Activated CD8-positive, alpha-beta memory T cell treated with anti-CD3 and anti-CD28 coated beads for 1 hour (primary cell): ENCODE measurements around the gene ARHGEF26.
"Not testable (repeated sequence)": the region's sequence is repeated elsewhere in the genome, so short reads cannot be mapped to it uniquely, and the experiment has no call there.

ENCODE experiments used
- DNase-seq, 2 donors: peaks; one replicate each; pipeline ENCODE4 v3.0.0-alpha.2; 2020; ENCODE audit warnings: low read depth in 1 of 2; ENCODE audit errors: extremely low read depth in 1 of 2

ARHGEF26 gene

DNA sequence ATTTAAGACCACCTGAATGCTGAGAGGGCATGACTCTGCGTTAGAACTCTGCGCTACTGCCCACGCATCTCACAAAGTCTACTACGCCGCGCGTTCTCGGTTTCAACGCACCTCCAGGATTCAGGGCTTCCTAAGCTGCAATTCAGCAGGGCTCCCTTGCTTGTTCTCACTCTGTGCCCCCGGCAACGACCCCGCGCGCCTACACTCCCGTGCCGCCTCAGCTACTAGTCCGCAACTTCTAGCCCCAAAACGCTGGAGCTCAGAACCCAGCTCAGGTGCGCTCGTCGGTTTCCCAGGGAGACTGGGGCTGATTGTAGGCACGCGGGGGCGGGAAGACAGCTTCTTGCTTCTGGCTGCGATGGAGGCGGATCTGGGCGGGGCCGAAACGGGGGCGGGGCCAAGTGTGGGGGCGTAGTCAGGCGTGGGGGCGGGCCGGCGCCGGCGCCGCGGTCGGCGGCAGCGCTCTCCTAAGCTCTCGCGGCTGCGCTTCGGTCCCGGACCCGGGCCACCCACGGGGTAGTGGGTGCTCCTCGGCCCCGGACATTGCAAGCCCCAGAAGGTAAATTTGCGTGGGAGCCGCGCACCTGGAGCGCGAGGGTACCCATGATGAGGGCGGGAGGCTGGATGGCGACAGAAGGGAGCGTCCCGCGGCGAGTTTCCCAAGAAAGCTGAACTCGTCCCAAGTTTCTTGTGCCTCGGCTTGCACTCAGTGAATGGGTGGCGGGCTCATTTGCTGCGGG is at the start of gene ARHGEF26:
ARHGEF26 (plus strand) TSS at position 430 of the 740 bp plus-strand sequence. CDS start 603 bp downstream, outside the sequence.
- DNase-seq = peak; percentile 6 to 52

GRCh38 chr3:154074966-154075365 is 46.2 kb upstream of the ARHGEF26 start:
- DNase-seq = no peak

- no peak for DNase-seq
Measured at GRCh38 chr3:154078672-154079071, 42.5 kb upstream of the ARHGEF26 start.

DNA sequence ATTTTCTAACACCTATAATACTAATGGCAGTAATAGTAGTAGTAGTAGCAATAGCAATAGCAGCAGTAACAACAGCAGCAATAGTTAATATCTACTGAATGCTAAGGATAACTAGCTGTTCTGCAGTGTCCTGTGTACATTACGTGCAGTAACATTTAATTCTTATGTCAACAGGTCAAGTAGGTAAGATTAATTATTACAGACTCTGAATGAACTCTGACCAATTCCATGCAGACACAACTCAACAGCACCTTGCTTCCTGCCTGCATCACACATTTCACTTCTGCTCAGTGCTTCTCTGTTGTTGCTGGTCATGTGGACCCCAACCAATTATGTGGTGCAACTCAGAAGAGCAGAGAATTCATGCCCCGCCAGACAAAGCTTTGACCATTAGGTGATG is 39.9 kb upstream of the ARHGEF26 start:
- DNase-seq = no peak

- no peak for DNase-seq
Measured at GRCh38 chr3:154085071-154085470, 36.1 kb upstream of the ARHGEF26 start.

GRCh38 chr3:154085799-154086198 is 35.4 kb upstream of the ARHGEF26 start:
- no peak for DNase-seq

GRCh38 chr3:154086286-154086685 is 34.9 kb upstream of the ARHGEF26 start:
- DNase-seq = no peak

DNA sequence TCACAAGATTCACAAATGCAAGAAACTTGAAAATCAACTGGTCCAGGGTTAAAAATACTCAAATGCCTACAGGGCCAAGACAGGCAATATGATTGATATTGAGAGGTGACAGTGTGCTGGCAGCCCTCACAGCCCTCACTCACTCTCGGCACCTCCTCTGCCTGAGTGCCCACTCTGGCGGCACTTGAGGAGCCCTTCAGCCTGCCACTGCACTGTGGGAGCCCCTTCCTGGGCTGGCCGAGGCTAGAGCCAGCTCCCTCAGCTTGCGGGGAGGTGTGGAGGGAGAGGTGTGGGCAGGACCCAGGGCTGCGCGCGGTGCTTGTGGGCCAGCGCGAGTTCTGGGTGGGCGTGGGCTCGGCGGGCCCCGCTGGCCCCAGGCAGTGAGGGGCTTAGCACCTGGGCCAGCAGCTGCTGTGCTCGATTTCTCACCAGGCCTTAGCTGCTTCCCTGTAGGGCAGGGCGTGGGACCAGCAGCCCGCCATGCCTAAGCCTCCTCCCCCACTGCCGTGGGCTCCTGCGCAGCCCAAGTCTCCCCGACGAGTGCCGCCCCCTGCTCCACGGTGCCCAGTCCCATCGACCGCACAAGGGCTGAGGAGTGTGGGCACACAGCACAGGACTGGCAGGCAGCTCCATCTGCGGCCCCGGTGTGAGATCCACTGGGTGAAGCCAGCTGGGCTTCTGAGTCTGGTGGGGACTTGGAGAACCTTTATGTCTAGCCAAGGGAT is 33.3 kb upstream of the ARHGEF26 start:
- DNase-seq = not testable (repeated sequence)

- no peak for DNase-seq
Measured at GRCh38 chr3:154089421-154090420, 31.5 kb upstream of the ARHGEF26 start.

GRCh38 chr3:154094051-154094450 is 27.1 kb upstream of the ARHGEF26 start:
- DNase-seq = no peak

DNA sequence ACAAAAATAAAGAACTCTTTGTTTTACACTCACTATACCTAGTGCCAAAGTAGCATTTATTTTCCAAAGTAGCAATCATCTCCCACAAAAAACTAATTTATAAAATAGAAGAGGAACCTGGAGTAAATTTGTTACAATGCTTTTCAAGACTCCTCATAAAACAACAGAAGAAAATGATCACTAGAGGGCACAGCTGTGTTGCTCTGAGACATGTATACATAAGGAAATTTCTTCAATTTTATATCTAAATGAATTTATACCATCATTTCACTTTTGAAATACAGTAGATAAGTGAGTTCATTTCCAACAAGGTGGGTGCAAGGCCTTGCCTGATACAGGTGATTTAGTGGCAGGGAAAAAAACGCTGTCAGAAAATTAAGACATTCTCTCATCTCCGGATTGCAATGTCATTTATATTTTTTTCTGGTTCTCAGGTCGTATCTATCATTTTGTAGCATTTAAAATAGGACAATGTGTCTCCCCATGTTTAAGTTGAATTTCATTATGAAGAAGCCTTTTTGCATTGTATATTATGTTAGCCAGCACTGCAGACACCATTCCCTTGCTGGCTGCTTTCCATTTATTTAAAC is 25.3 kb upstream of the ARHGEF26 start:
- no peak for DNase-seq

- DNase-seq = no peak
Measured at GRCh38 chr3:154098376-154098775, 22.8 kb upstream of the ARHGEF26 start.

DNA sequence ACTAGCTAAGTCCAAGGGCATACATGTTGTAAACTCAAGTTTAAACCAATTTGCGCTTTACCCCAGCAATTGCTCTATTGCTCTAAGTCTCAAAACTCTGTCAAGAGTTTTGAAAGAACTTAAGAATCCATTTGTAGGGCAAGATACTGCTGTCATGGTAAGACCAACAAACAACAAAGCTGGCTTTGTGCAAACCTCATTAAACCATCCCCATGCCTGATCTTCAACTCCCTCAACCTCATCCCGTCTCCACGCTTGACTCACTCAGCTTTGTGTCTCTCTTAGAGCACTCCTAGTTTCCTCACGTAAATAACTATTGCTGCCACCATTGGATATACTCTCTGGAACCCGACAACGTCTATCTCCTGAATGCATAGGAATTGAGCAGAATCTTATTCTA is 20.6 kb upstream of the ARHGEF26 start:
- DNase-seq = no peak

DNA sequence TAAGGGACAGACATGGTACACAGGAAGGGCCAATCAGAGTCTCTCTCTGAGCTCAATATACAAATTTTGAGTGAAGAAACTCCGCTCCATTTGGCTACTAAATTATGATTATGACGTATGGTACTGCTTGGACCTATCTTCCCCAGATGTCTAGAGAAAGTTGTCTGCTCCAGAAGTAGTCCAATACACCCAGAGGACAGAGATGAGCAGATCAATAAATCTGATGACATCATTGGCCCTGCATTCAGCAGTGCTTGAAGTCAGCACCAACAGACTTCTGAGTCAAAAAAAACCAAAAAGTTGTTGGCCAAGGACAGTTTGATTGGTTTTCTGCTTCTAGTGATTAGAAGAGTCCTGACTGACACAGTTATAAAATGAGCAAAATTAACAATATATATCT is 19.9 kb upstream of the ARHGEF26 start:
- DNase-seq = no peak

- DNase-seq = no peak
Measured at GRCh38 chr3:154102225-154102624, 19.0 kb upstream of the ARHGEF26 start.

- DNase-seq = no peak
Measured at GRCh38 chr3:154105218-154105975, 15.8 kb upstream of the ARHGEF26 start.

DNA sequence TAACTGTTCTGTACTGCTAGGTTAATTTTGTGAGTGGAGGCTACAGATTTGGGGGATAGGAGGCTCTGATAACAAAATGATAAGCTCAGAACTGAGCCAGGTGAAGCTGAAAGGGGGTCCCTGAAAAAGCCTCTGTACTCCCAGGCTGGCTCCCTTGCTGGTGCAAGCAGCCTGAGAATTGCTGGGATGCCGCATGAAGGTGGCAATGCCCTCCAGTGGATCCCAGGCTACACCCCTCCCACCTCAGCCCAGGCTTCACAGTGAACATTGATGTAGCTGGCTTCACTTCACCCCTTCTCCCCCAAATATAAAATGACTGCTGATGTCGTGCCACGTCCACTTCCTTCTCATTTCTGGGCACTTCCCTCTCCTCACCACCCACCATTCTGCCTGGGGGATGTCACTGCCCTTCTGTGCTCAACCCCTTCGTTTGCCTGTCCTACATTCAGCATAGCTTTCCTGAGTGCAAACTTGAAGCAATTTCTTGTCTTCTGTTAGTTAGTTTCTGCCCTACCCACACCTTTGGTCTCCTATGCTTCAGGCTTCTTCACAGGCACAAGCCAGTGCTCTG is 9.7 kb upstream of the ARHGEF26 start:
- DNase-seq = no peak

DNA sequence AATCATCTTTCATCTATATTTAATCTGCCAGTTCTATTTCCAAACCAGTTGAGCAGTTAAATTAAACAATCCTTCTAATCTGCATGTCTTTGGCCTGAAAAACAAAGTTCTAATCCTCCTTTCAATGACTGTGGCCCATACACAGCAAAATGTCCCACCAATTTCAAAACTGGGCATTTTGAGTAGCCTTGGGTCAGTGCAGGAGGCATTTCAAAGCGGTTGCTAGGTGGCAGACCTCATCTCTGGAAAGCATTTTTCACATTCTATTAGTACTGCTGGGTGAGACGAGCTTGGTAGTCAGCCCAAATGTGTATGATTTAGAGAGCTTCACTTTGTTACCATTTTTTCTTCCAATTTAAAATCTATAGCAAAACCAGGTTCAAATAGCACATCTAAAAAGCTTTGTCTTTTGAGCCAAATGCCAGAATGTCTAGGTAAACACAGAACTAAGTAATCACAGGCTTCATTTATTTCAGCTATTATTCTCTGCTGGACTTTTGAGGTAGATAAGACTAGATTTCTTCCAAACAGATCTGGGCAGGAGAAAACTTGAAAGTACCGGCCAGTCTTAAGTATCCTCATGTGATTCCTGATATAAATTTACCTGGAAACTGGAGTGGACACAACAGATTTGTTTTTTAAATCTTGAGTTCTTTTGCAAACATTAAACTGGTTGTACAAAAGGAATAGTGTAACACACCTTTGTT is 8.9 kb upstream of the ARHGEF26 start:
- no peak for DNase-seq

GRCh38 chr3:154113609-154114008 is 7.6 kb upstream of the ARHGEF26 start:
- DNase-seq = no peak
